Stomach (tissue), 9 donors: ENCODE results near the gene FHL2. TPM values are rescaled to one million over a fixed set of nuclear protein-coding genes. Genes with fewer than 3 reads are reported as not detected.

Experiments
- DNase-seq, 2 donors: peaks; one replicate each; pipeline versions ENCODE4 v3.0.0 to v3.0.0-alpha.2; 2013 to 2019
- H3K27ac ChIP-seq, 5 donors: fragments of 200-600 bp in 4 of 5; sonication (generic) in 4 of 5; one replicate each; pipeline ENCODE4 v1.5.1; 2013 to 2019; ENCODE audit warnings: mild to moderate bottlenecking in 1 of 5, moderate library complexity in 1 of 5
- H3K27me3 ChIP-seq, 3 donors: fragments of 200-600 bp; sonication (generic); one replicate each; pipeline ENCODE4 v1.5.1; 2017 to 2019; ENCODE audit warnings: mixed run types in 1 of 3
- H3K36me3 ChIP-seq, 4 donors: fragments of 200-600 bp; sonication (generic); 1 replicate in 3 of 4; 2 replicates in 1 of 4; pipeline ENCODE4 v1.5.1; 2016 to 2019
- H3K4me1 ChIP-seq, 4 donors: fragments of 200-600 bp; sonication (generic); one replicate each; pipeline ENCODE4 v1.5.1; 2016 to 2019
- H3K4me3 ChIP-seq, 4 donors: fragments of 200-600 bp; sonication (generic) in 3 of 4; one replicate each; pipeline ENCODE4 v1.5.1; 2016 to 2019; ENCODE audit warnings: mild to moderate bottlenecking in 1 of 4
- H3K9me3 ChIP-seq, 4 donors: fragments of 200-600 bp; sonication (generic); one replicate each; pipeline ENCODE4 v1.5.1; 2016 to 2019
- CTCF ChIP-seq, 7 experiments: fragments of 450-650 bp in 4 of 7; fragments of 200-600 bp in 3 of 7; sonication (generic) in 3 of 7; IDR thresholded peaks; one replicate each; pipeline ENCODE4 v1.5.1; 2016 to 2019; ENCODE audit warnings: antibody characterized with exemption in 7 of 7, control low read depth in 2 of 7, mild to moderate bottlenecking in 1 of 7
- EP300 ChIP-seq: sonication (generic); formaldehyde crosslinking; IDR thresholded peaks from one replicate; pipeline ENCODE4 v1.6.1; 2017; ENCODE audit warnings: antibody characterized with exemption
- POLR2A ChIP-seq, 4 donors: fragments of 450-650 bp; IDR thresholded peaks; one replicate each; pipeline ENCODE4 v1.6.1; 2016; ENCODE audit warnings: antibody characterized with exemption in 4 of 4, control low read depth in 2 of 4, mild to moderate bottlenecking in 1 of 4, moderate library complexity in 1 of 4
- POLR2AphosphoS5 ChIP-seq, 3 donors: sonication (generic); formaldehyde crosslinking; IDR thresholded peaks; one replicate each; pipeline ENCODE4 v1.6.1; 2016; ENCODE audit warnings: antibody characterized with exemption in 3 of 3
- WGBS, 5 donors: extraction: QIAGEN DNeasy Blood & Tissue Kit in 3 of 5; methylation state at CpG; one replicate each; pipeline versions ENCODE4 v1.1.5 to v1.1.7; 2013 to 2018; 5-methylcytosine and 5-hydroxymethylcytosine counted together
- intact Hi-C: fragments of 100-400 bp; cut with DNase I; formaldehyde crosslinking; loops from one replicate; pipeline ENCODE4 v1.15.1; 2023; ENCODE audit warnings: low total_unique reads
- polyA plus RNA-seq, 3 donors: library from polyadenylated mRNA; stranded (reverse); fragments of 200-250 nt; gene quantifications; one replicate each; pipeline ENCODE4 v1.2.3, GENCODE V29; 2013
- total RNA-seq, 5 donors: library from RNA; depleted of rRNA; stranded (reverse); fragments of >200 nt; gene quantifications; one replicate each; pipeline versions ENCODE4 v1.1.0 to v1.2.3, GENCODE V29; 2014 to 2016
- donor health status: healthy with polysubstance abuse.
- donor health status: Bipolar disorder and iron deficiency.
- donor health status: healthy.

The FHL2 gene
- total and polyA plus RNA-seq, 8 donors = 42.3 to 240 (median 61.9) TPM

DNA sequence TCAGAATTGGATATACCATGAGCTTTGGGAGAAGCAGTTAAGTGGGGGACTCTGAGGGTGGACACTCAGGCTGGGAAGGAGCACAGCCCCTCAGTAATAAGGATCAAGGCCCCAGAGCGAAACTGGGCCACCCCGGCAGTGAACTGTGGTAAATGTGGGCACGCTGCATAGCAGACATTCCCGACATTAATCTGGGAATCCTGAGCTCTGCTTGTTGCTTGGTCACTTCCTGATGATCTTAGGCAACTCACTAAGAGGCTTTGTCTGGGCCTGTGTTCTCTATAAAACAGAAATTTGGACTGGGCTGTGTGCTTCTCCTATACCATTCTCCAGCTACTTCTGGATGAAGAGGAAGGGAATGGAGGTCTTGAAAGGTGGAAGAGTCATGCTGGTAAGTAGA, 74.1 kb downstream of the FHL2 start:
- Histone ChIP-seq H3K4me3 (no peak overlapping the region), H3K9me3 (no peaks in the 10 kb centered on the region), H3K27me3 (no peaks in the 10 kb centered on the region), H3K36me3 (peaks cover 0 to 13% (median 12%) of the 10 kb centered on the region in 4 donors), H3K4me1 (peaks cover 28 to 82% (median 48%) of the 10 kb centered on the region in 4 donors), H3K27ac (peak overlapping the region in 3 of 5 donors; percentile 3 to 26 (median 14))
- WGBS, 5 donors = 83 to 97% (median 88%) methylated on average over 4 of the region's 4 CpGs
- no peak for DNase-seq
- intact Hi-C loops = no loop called here
- no peak for TF ChIP-seq CTCF (IDR thresholded peaks at IDR 0.05)
- TF ChIP-seq EP300 = no peak
- TF ChIP-seq POLR2A (IDR thresholded peaks at IDR 0.05) = no peak
- TF ChIP-seq POLR2AphosphoS5 (IDR thresholded peaks at IDR 0.05) = no peak

DNA sequence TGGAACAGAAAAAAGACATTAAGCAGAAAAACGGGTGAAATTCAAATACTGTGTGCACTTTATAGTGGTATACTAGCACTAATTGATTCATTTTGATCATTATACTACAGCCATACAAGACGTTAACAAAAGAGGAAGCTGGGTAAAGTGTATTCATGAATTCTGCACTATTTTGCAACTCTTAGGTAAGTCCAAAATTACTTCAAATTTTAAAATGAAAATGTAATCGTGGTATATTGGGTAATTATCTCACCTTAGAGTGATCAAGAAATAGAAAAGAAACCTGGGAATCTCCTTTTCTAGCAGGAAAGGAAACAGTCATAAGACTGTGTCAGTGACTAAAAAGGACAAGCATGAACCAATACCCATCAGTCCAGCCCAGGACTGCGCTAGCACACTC, 74.8 kb downstream of the FHL2 start:
- peaks cover 28 to 85% (median 51%) of the 10 kb centered on the region in 4 donors for H3K4me1 ChIP-seq
- no peak overlapping the region for H3K4me3 ChIP-seq
- 68 to 79% (median 77%) methylated on average over 4 of the region's 4 CpGs for WGBS, 5 donors
- H3K36me3 ChIP-seq = peaks cover 0 to 13% (median 12%) of the 10 kb centered on the region in 4 donors
- H3K9me3 ChIP-seq = no peaks in the 10 kb centered on the region
- TF ChIP-seq POLR2A (IDR thresholded peaks at IDR 0.05) = no peak
- H3K27me3 ChIP-seq = no peaks in the 10 kb centered on the region
- peak overlapping the region in 1 of 5 donors; percentile 26 for H3K27ac ChIP-seq
- intact Hi-C loops = no loop called here
- no peak for DNase-seq

DNA sequence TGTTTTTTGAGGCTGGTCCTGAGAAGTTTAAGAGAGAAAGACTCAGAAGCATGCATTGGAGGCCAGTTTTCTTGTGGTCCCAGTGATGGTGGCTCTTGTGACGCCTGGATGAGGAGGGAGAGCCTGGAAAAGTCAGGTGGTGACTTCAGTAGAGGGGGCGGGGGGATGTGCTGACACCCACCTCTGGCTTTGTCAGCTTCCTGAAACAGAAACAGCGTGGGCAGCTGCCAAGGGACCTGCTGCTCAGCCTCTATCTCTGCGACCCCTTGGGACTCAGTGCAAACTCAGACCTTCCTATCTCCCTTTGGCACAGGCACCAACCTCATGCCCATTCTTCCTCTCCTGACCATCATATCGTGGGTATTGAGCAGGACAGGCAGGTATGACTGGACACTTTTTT, 75.7 kb downstream of the FHL2 start:
- peaks cover 0 to 13% (median 12%) of the 10 kb centered on the region in 4 donors for H3K36me3 ChIP-seq
- TF ChIP-seq POLR2A (IDR thresholded peaks at IDR 0.05) = no peak
- no peak for TF ChIP-seq CTCF (IDR thresholded peaks at IDR 0.05)
- TF ChIP-seq EP300 = no peak
- no peak for TF ChIP-seq POLR2AphosphoS5 (IDR thresholded peaks at IDR 0.05)
- H3K4me3 ChIP-seq = no peak overlapping the region
- H3K27me3 ChIP-seq = no peaks in the 10 kb centered on the region
- 61 to 72% (median 66%) methylated on average over 5 of the region's 5 CpGs for WGBS, 5 donors
- intact Hi-C loops = no loop called here
- H3K4me1 ChIP-seq = peaks cover 20 to 85% (median 46%) of the 10 kb centered on the region in 4 donors
- peak overlapping the region in 1 of 5 donors; percentile 32 for H3K27ac ChIP-seq
- no peaks in the 10 kb centered on the region for H3K9me3 ChIP-seq
- no peak for DNase-seq

- no peaks in the 10 kb centered on the region for H3K9me3 ChIP-seq
- intact Hi-C loops = no loop called here
- no peak overlapping the region for H3K4me3 ChIP-seq
- TF ChIP-seq POLR2A (IDR thresholded peaks at IDR 0.05) (no peak), CTCF (IDR thresholded peaks at IDR 0.05) (no peak), EP300 (no peak), POLR2AphosphoS5 (IDR thresholded peaks at IDR 0.05) (no peak)
- peak overlapping the region in 2 of 5 donors; percentile 0 to 32 for H3K27ac ChIP-seq
- H3K27me3 ChIP-seq = no peaks in the 10 kb centered on the region
- H3K4me1 ChIP-seq = peaks cover 11 to 81% (median 37%) of the 10 kb centered on the region in 4 donors
- no peak for DNase-seq
- 77 to 90% (median 84%) methylated on average over 3 of the region's 3 CpGs for WGBS, 5 donors
- peaks cover 0 to 13% (median 12%) of the 10 kb centered on the region in 4 donors for H3K36me3 ChIP-seq
Measured at GRCh38 chr2:105321875-105322646, 76.8 kb downstream of the FHL2 start.
